Gastroesophageal sphincter (tissue), 3 donors: Measurements from ENCODE around the gene BCORL1.

ENCODE experiments used
- CTCF ChIP-seq, 4 experiments: fragments of 200-600 bp in 2 of 4; fragments of 450-650 bp in 2 of 4; sonication (generic) in 1 of 4; IDR thresholded peaks; one replicate each; pipeline ENCODE4 v1.5.1; 2017 to 2019; ENCODE audit warnings: antibody characterized with exemption in 4 of 4, mild to moderate bottlenecking in 2 of 4, moderate library complexity in 2 of 4
- POLR2AphosphoS5 ChIP-seq: sonication (generic); formaldehyde crosslinking; IDR thresholded peaks from one replicate; pipeline ENCODE4 v1.6.1; 2017; ENCODE audit warnings: antibody characterized with exemption

DNA sequence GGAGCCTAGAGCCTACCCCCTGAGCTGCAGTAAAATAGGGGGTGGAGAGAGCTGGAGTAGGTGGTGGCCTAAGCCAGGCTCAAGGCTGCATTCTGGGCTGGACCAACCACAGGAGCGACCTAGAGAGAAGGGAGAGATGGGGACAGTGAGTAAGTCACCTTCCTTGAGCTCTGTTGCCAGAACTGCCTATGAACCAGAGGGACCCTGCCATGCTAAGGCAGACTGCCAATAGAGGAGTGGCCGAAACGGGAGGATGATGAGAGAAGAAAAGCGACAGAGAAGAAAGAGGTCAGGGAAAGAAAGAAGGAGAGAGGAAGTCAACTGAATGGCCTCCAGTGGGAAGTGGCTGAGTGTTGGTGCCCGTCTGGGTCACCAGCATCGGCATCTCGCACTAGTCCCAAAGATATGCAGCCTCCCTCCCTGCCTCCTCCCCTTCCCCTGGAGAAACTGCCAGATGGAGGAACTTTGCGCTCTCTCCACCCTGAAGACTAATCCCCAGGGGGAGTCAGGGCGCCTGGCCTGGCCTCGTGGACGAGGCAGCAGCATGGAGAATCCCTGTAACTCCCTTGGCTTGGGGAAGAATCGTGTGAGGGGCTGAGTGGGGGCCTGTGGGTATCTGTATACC lies 99.1 kb downstream of the BCORL1 start:
- TF ChIP-seq CTCF (IDR thresholded peaks at IDR 0.05) (no peak), POLR2AphosphoS5 (no peak)
